ENCODE measurements around the gene CNTN4.

The CNTN4 gene

GRCh38 chr3:2677501-2677900 lies 578.8 kb downstream of the CNTN4 start:
- no peak for DNase-seq
- H3K36me3 ChIP-seq = no peaks in the 10 kb centered on the region
- no peak for TF ChIP-seq CTCF (IDR thresholded peaks at IDR 0.05; ENCODE audit: low read depth, low read length)
- no peaks in the 10 kb centered on the region for H3K9me3 ChIP-seq (ENCODE audit: severe bottlenecking)
- no peaks in the 10 kb centered on the region for H3K27me3 ChIP-seq (ENCODE audit: insufficient read depth, low read depth, severe bottlenecking)
- no peak overlapping the region for H3K27ac ChIP-seq
- no peak overlapping the region for H3K4me3 ChIP-seq (ENCODE audit: low read depth, low read length)

GRCh38 chr3:2680236-2680635 lies 581.6 kb downstream of the CNTN4 start:
- DNase-seq = no peak
- no peak for TF ChIP-seq CTCF (IDR thresholded peaks at IDR 0.05; ENCODE audit: low read depth, low read length)
- Histone ChIP-seq H3K36me3 (no peaks in the 10 kb centered on the region), H3K27me3 (ENCODE audit: insufficient read depth, low read depth, severe bottlenecking) (no peaks in the 10 kb centered on the region), H3K4me3 (ENCODE audit: low read depth, low read length) (no peak overlapping the region), H3K27ac (no peak overlapping the region), H3K9me3 (ENCODE audit: severe bottlenecking) (no peaks in the 10 kb centered on the region)

- H3K36me3 ChIP-seq = no peaks in the 10 kb centered on the region
- H3K4me3 ChIP-seq (ENCODE audit: low read depth, low read length) = no peak overlapping the region
- no peak for DNase-seq
- no peak overlapping the region for H3K27ac ChIP-seq
- no peaks in the 10 kb centered on the region for H3K27me3 ChIP-seq (ENCODE audit: insufficient read depth, low read depth, severe bottlenecking)
- H3K9me3 ChIP-seq (ENCODE audit: severe bottlenecking) = no peaks in the 10 kb centered on the region
- no peak for TF ChIP-seq CTCF (IDR thresholded peaks at IDR 0.05; ENCODE audit: low read depth, low read length)
These were observed 585.4 kb downstream of the CNTN4 start for GRCh38 chr3:2684046-2684445.

- Histone ChIP-seq H3K36me3 (no peaks in the 10 kb centered on the region), H3K27ac (no peak overlapping the region), H3K9me3 (ENCODE audit: severe bottlenecking) (no peaks in the 10 kb centered on the region), H3K27me3 (ENCODE audit: insufficient read depth, low read depth, severe bottlenecking) (no peaks in the 10 kb centered on the region), H3K4me3 (ENCODE audit: low read depth, low read length) (no peak overlapping the region)
- TF ChIP-seq CTCF (IDR thresholded peaks at IDR 0.05; ENCODE audit: low read depth, low read length) = no peak
- no peak for DNase-seq
These were observed 588.3 kb downstream of the CNTN4 start for GRCh38 chr3:2686816-2687502.

GRCh38 chr3:2697589-2697988 lies 598.9 kb downstream of the CNTN4 start:
- Histone ChIP-seq H3K36me3 (no peaks in the 10 kb centered on the region), H3K9me3 (ENCODE audit: severe bottlenecking) (no peaks in the 10 kb centered on the region), H3K4me3 (ENCODE audit: low read depth, low read length) (no peak overlapping the region), H3K27ac (no peak overlapping the region), H3K27me3 (ENCODE audit: insufficient read depth, low read depth, severe bottlenecking) (no peaks in the 10 kb centered on the region)
- DNase-seq = no peak
- no peak for TF ChIP-seq CTCF (IDR thresholded peaks at IDR 0.05; ENCODE audit: low read depth, low read length)

GRCh38 chr3:2701471-2701870 lies 602.8 kb downstream of the CNTN4 start:
- Histone ChIP-seq H3K4me3 (ENCODE audit: low read depth, low read length) (no peak overlapping the region), H3K27ac (no peak overlapping the region), H3K36me3 (no peaks in the 10 kb centered on the region), H3K27me3 (ENCODE audit: insufficient read depth, low read depth, severe bottlenecking) (no peaks in the 10 kb centered on the region), H3K9me3 (ENCODE audit: severe bottlenecking) (no peaks in the 10 kb centered on the region)
- TF ChIP-seq CTCF (IDR thresholded peaks at IDR 0.05; ENCODE audit: low read depth, low read length) = no peak
- DNase-seq = no peak
